Glomerular endothelial cell (primary cell): ENCODE measurements around the gene CALHM3. TPM values are rescaled to one million over a fixed set of nuclear protein-coding genes. Genes with fewer than 3 reads are reported as not detected.
"Not testable (repeated sequence)": the region's sequence is repeated elsewhere in the genome, so short reads cannot be mapped to it uniquely, and the experiment has no call there.

Source experiments
- DNase-seq: peaks from one replicate; pipeline ENCODE4 v3.0.0-alpha.2; 2011; ENCODE audit warnings: low read depth, low spot score; ENCODE audit errors: extremely low read depth
- total RNA-seq: library from RNA; depleted of rRNA; stranded (reverse); fragments of >200 nt; gene quantifications from 2 replicates; pipeline ENCODE4 v1.2.3, GENCODE V29; 2015

CALHM3 gene
- not detected in 2 replicates for total RNA-seq

- DNase-seq = no peak
Observed at GRCh38 chr10:103479135-103479534, at the start of gene CALHM3. Gene CALHM3 (minus strand): TSS chr10:103479240. CDS start chr10:103479032, 208 bp downstream.

- DNase-seq = no peak
Observed at GRCh38 chr10:103528549-103528948, 49.5 kb upstream of the CALHM3 start.

GRCh38 chr10:103527476-103527875 lies 48.4 kb upstream of the CALHM3 start:
- DNase-seq = not testable (repeated sequence)

- DNase-seq = no peak
Observed at GRCh38 chr10:103525901-103526300, 46.9 kb upstream of the CALHM3 start.

GRCh38 chr10:103523683-103524082 lies 44.6 kb upstream of the CALHM3 start:
- DNase-seq = no peak

- not testable (repeated sequence) for DNase-seq
Observed at GRCh38 chr10:103522006-103522405, 43.0 kb upstream of the CALHM3 start.

- no peak for DNase-seq
Observed at GRCh38 chr10:103519798-103520197, 40.8 kb upstream of the CALHM3 start.

- no peak for DNase-seq
Observed at GRCh38 chr10:103517234-103518085, 38.4 kb upstream of the CALHM3 start.

GRCh38 chr10:103514244-103514643 lies 35.2 kb upstream of the CALHM3 start:
- DNase-seq = no peak

- no peak for DNase-seq
Observed at GRCh38 chr10:103513380-103514060, 34.5 kb upstream of the CALHM3 start.

GRCh38 chr10:103512591-103513379 lies 33.7 kb upstream of the CALHM3 start:
- no peak for DNase-seq

GRCh38 chr10:103512166-103512565 lies 33.1 kb upstream of the CALHM3 start:
- DNase-seq = no peak

- DNase-seq = no peak
Observed at GRCh38 chr10:103510791-103511752, 32.0 kb upstream of the CALHM3 start.

GRCh38 chr10:103510046-103510685 lies 31.1 kb upstream of the CALHM3 start:
- DNase-seq = no peak

GRCh38 chr10:103507235-103508191 lies 28.5 kb upstream of the CALHM3 start:
- DNase-seq = no peak

- no peak for DNase-seq
Observed at GRCh38 chr10:103506061-103506460, 27.0 kb upstream of the CALHM3 start.

GRCh38 chr10:103504181-103504783 lies 25.2 kb upstream of the CALHM3 start:
- no peak for DNase-seq

- not testable (repeated sequence) for DNase-seq
Observed at GRCh38 chr10:103503777-103504176, 24.7 kb upstream of the CALHM3 start.
